Nephron progenitor cell (in vitro differentiated cells): ENCODE results near the gene LSS.

Experiments used
- DNase-seq: peaks from one replicate; pipeline ENCODE4 v3.0.0; 2021
- H3K27ac Mint-ChIP-seq: 2 replicates; pipeline ENCODE4 v1.8.0; 2021; ENCODE audit warnings: mild to moderate bottlenecking, moderate library complexity, mixed read lengths
- H3K27me3 Mint-ChIP-seq: 2 replicates; pipeline ENCODE4 v1.8.0; 2021; ENCODE audit warnings: mild to moderate bottlenecking, low read depth, mixed read lengths; ENCODE audit not compliant: poor library complexity
- H3K36me3 Mint-ChIP-seq: 2 replicates; pipeline ENCODE4 v1.8.0; 2021; ENCODE audit warnings: low read depth, mixed read lengths
- H3K4me1 Mint-ChIP-seq: 2 replicates; pipeline ENCODE4 v1.8.0; 2021; ENCODE audit warnings: mixed read lengths
- H3K4me3 Mint-ChIP-seq: 2 replicates; pipeline ENCODE4 v1.8.0; 2021; ENCODE audit warnings: mild to moderate bottlenecking, moderate library complexity, mixed read lengths
- H3K9me3 Mint-ChIP-seq: 2 replicates; pipeline ENCODE4 v1.8.0; 2021; ENCODE audit warnings: mild to moderate bottlenecking, moderate library complexity, mixed read lengths
- TF ChIP-seq, protein P1 (sequence below): fragments of 200-600 bp; sonication (generic); IDR thresholded peaks from 2 replicates; pipeline ENCODE4 v1.5.0; 2021; ENCODE audit warnings: antibody characterized with exemption

LSS gene

GRCh38 chr21:46214478-46215340 lies 13.9 kb downstream of the LSS start:
- peaks cover 16% of the 10 kb centered on the region for H3K36me3 Mint-ChIP-seq
- H3K9me3 Mint-ChIP-seq, result no peaks in the 10 kb centered on the region
- H3K27me3 Mint-ChIP-seq, result no peaks in the 10 kb centered on the region
- no peak overlapping the region for H3K27ac Mint-ChIP-seq
- no peak for DNase-seq
- TF ChIP-seq, protein P1, sequence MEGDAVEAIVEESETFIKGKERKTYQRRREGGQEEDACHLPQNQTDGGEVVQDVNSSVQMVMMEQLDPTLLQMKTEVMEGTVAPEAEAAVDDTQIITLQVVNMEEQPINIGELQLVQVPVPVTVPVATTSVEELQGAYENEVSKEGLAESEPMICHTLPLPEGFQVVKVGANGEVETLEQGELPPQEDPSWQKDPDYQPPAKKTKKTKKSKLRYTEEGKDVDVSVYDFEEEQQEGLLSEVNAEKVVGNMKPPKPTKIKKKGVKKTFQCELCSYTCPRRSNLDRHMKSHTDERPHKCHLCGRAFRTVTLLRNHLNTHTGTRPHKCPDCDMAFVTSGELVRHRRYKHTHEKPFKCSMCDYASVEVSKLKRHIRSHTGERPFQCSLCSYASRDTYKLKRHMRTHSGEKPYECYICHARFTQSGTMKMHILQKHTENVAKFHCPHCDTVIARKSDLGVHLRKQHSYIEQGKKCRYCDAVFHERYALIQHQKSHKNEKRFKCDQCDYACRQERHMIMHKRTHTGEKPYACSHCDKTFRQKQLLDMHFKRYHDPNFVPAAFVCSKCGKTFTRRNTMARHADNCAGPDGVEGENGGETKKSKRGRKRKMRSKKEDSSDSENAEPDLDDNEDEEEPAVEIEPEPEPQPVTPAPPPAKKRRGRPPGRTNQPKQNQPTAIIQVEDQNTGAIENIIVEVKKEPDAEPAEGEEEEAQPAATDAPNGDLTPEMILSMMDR, result no peak
- H3K4me3 Mint-ChIP-seq, result no peak overlapping the region
- H3K4me1 Mint-ChIP-seq, result peaks cover 13% of the 10 kb centered on the region

- no peak overlapping the region for H3K4me3 Mint-ChIP-seq
- no peak for DNase-seq
- H3K27ac Mint-ChIP-seq, result peak overlapping the region; percentile 68
- peaks cover 7% of the 10 kb centered on the region for H3K4me1 Mint-ChIP-seq
- H3K9me3 Mint-ChIP-seq, result no peaks in the 10 kb centered on the region
- H3K27me3 Mint-ChIP-seq, result no peaks in the 10 kb centered on the region
- TF ChIP-seq, protein P1, result no peak
- peaks cover 11% of the 10 kb centered on the region for H3K36me3 Mint-ChIP-seq
These were observed 14.8 kb downstream of the LSS start for GRCh38 chr21:46213620-46214286.

DNA sequence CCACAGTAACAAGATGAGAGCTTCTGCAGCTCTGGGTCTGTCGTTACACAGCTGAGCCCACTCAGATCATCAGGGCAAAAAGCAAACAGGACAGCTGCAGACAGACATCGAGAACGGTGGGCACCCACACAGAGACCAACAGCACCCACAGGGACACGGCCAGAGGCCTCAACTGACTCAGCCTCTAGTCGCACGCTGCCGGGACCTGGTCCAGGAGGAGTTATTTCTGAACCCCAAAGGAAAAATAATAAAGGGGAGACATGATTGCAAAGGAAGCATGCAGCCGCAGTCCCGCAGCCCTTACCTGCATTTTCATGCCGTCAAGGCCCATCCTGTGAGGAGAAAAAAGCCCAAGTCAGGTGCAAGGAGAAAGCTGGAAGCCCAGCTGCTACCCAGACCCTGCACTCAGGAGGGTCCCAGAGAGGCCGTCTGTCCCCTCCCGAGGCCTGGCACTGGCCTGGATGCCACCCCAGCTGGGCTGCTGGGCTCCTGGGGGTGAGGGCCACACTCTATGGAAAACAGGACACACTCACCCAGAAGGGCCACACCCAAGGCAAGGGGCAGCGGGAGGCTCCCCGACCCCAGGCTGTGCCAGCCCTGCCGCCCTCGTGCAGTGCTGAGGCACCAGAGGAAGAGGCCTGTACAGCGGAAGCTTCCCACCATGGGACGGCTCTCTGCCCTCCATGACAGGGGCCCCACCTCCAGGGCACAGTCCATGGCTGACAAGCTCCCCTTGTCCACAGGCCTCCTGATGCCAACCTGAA lies 15.7 kb downstream of the LSS start:
- no peak for DNase-seq
- peaks cover under 1% of the 10 kb centered on the region for H3K27me3 Mint-ChIP-seq
- peaks cover 11% of the 10 kb centered on the region for H3K36me3 Mint-ChIP-seq
- no peak overlapping the region for H3K4me3 Mint-ChIP-seq
- TF ChIP-seq, protein P1, result no peak
- no peak overlapping the region for H3K27ac Mint-ChIP-seq
- H3K4me1 Mint-ChIP-seq, result peaks cover 6% of the 10 kb centered on the region
- H3K9me3 Mint-ChIP-seq, result no peaks in the 10 kb centered on the region

DNA sequence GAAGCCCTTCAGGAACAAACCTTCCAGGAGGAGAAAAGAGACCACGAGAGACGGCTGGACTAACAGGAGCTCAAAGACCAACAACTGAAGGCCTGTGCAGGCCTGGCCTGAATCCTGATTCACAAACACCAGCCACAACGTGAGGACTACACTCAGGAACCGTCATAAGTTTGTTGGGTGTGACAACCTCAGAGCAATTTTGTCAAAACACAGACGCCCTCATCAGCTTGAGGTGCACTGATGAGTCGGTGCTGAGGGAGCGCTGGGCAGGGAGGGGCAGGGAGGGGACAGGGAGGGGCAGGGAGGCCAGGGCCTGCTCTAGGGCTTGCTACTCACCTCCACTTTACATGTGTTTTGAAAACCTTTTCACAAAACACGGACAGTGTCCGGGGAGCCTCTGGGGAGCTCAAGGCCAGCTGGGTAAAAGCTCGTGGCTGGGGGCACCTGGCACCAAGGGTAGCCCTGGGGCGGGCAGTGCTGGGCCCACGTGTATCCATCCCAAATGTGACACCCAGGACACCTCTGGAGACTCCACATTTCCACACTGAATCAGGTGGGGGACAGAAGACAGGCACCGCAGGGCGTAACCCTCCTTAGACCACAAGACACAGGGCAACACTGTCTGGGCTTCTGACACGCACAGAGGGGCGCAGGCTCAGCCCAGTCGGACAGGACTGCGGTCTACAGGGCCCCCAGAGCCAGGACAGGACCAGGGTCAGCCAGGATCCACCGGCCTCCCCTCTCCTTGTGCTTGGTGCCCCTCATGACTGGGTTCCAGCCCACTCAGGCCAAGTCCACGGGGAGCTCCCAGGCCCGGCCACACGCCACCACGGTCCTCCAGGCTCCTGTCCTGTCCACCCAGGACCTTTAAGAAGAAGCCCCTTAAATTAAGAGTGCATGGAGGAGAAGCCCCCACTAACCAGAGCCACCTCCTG lies 16.5 kb downstream of the LSS start:
- Mint-ChIP-seq H3K4me1 (no peaks in the 10 kb centered on the region), H3K27me3 (peaks cover 3% of the 10 kb centered on the region), H3K27ac (peak overlapping the region; percentile 96), H3K36me3 (peaks cover 15% of the 10 kb centered on the region), H3K4me3 (no peak overlapping the region), H3K9me3 (no peaks in the 10 kb centered on the region)
- no peak for DNase-seq
- TF ChIP-seq, protein P1, result no peak

DNA sequence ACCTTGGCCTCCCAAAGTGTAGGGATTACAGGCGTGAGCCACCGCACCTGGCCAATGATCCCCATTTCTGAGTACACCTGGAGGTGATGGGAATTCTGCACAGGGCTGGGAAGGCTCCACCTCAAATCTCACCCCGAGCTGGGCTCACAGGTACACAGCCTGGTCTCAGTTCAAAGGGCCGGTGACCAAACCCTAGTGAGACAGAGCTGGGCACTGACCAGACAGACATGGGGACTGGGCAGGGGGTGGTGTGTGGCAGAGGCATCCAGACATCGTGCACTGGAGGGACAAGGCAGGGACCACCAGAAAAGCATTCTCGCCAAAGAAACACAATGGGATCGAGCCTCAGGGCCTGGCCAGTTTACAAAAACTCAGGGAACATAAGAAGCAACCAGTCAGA lies 17.2 kb downstream of the LSS start:
- peak overlapping the region; percentile 96 for H3K27ac Mint-ChIP-seq
- no peaks in the 10 kb centered on the region for H3K9me3 Mint-ChIP-seq
- TF ChIP-seq, protein P1, result no peak
- H3K27me3 Mint-ChIP-seq, result peaks cover 3% of the 10 kb centered on the region
- no peak overlapping the region for H3K4me3 Mint-ChIP-seq
- no peaks in the 10 kb centered on the region for H3K4me1 Mint-ChIP-seq
- peaks cover 15% of the 10 kb centered on the region for H3K36me3 Mint-ChIP-seq
- no peak for DNase-seq
